HEK293 (cell line): ENCODE data around the gene BCL7A.

Experiments
- BCL11A ChIP-seq: fragments of 450-650 bp; formaldehyde crosslinking; IDR thresholded peaks from 2 replicates; pipeline ENCODE4 v1.5.1; 2016; ENCODE audit warnings: low read depth, missing biosample characterization, missing genetic modification characterization
- EGR2 ChIP-seq: fragments of 450-650 bp; formaldehyde crosslinking; IDR thresholded peaks from 2 replicates; pipeline ENCODE4 v1.5.1; 2016; ENCODE audit warnings: low read depth, missing biosample characterization, missing genetic modification characterization
- GLI2 ChIP-seq: fragments of 450-650 bp; formaldehyde crosslinking; IDR thresholded peaks from 2 replicates; pipeline ENCODE4; 2017; ENCODE audit warnings: missing biosample characterization, missing genetic modification characterization, low read depth, borderline replicate concordance
- HOXC10 ChIP-seq: sonication (generic); formaldehyde crosslinking; IDR thresholded peaks from 2 replicates; pipeline ENCODE4 v1.8.1; 2023; ENCODE audit warnings: mild to moderate bottlenecking, missing genetic modification reagents
- KLF10 ChIP-seq: fragments of 450-650 bp; IDR thresholded peaks from 2 replicates; pipeline ENCODE4 v1.5.1; 2018; ENCODE audit warnings: missing biosample characterization, mild to moderate bottlenecking, missing genetic modification characterization
- SCRT2 ChIP-seq: fragments of 450-650 bp; formaldehyde crosslinking; IDR thresholded peaks from 2 replicates; pipeline ENCODE4 v1.5.1; 2016; ENCODE audit warnings: missing biosample characterization, missing genetic modification characterization
- SP3 ChIP-seq: fragments of 450-650 bp; formaldehyde crosslinking; IDR thresholded peaks from 2 replicates; pipeline ENCODE4 v1.5.1; 2016; ENCODE audit warnings: missing biosample characterization, missing genetic modification characterization
- TRIM28 ChIP-seq: IDR thresholded peaks from 2 replicates; pipeline ENCODE4 v1.6.1; 2011; ENCODE audit warnings: low read length, control low read depth, borderline replicate concordance
- YY2 ChIP-seq: fragments of 450-650 bp; formaldehyde crosslinking; IDR thresholded peaks from 2 replicates; pipeline ENCODE4 v1.5.1; 2016; ENCODE audit warnings: missing biosample characterization, missing genetic modification characterization
- ZBTB17 ChIP-seq: fragments of 450-650 bp; formaldehyde crosslinking; IDR thresholded peaks from 2 replicates; pipeline ENCODE4 v1.5.1; 2016; ENCODE audit warnings: missing biosample characterization, missing genetic modification characterization
- ZNF10 ChIP-seq: fragments of 450-650 bp; formaldehyde crosslinking; IDR thresholded peaks from 2 replicates; pipeline ENCODE4 v1.5.1; 2017; ENCODE audit warnings: missing biosample characterization, missing genetic modification characterization
- ZNF112 ChIP-seq: fragments of 450-650 bp; formaldehyde crosslinking; IDR thresholded peaks from 2 replicates; pipeline ENCODE4 v1.5.0; 2017; ENCODE audit warnings: missing biosample characterization, missing genetic modification characterization
- ZNF169 ChIP-seq: fragments of 450-650 bp; formaldehyde crosslinking; IDR thresholded peaks from 2 replicates; pipeline ENCODE4 v1.5.1; 2016; ENCODE audit warnings: missing biosample characterization, missing genetic modification characterization
- ZNF184 ChIP-seq: fragments of 450-650 bp; IDR thresholded peaks from 2 replicates; pipeline ENCODE4 v1.5.1; 2018; ENCODE audit warnings: missing biosample characterization, mild to moderate bottlenecking, missing genetic modification characterization
- ZNF19 ChIP-seq: fragments of 450-650 bp; formaldehyde crosslinking; IDR thresholded peaks from 2 replicates; pipeline ENCODE4; 2016; ENCODE audit warnings: missing biosample characterization, missing genetic modification characterization, low read depth
- ZNF2 ChIP-seq: fragments of 450-650 bp; formaldehyde crosslinking; IDR thresholded peaks from 2 replicates; pipeline ENCODE4 v1.5.1; 2016; ENCODE audit warnings: missing biosample characterization, missing genetic modification characterization
- ZNF24 ChIP-seq: fragments of 450-650 bp; formaldehyde crosslinking; IDR thresholded peaks from 2 replicates; pipeline ENCODE4 v1.5.1; 2016; ENCODE audit warnings: missing biosample characterization, missing genetic modification characterization
- ZNF292 ChIP-seq: fragments of 450-650 bp; formaldehyde crosslinking; IDR thresholded peaks from 2 replicates; pipeline ENCODE4 v1.5.1; 2016; ENCODE audit warnings: low read depth, missing biosample characterization, missing genetic modification characterization, borderline replicate concordance
- ZNF311 ChIP-seq: fragments of 450-650 bp; formaldehyde crosslinking; IDR thresholded peaks from 2 replicates; pipeline ENCODE4 v1.5.1; 2017; ENCODE audit warnings: missing biosample characterization, missing genetic modification characterization, borderline replicate concordance
- ZNF341 ChIP-seq: fragments of 450-650 bp; formaldehyde crosslinking; IDR thresholded peaks from 2 replicates; pipeline ENCODE4; 2016; ENCODE audit warnings: low read depth, missing biosample characterization, missing genetic modification characterization
- ZNF366 ChIP-seq: fragments of 450-650 bp; formaldehyde crosslinking; conservative IDR thresholded peaks from 2 replicates; pipeline ENCODE4 v1.5.1; 2016; ENCODE audit warnings: missing biosample characterization, missing genetic modification characterization
- ZNF48 ChIP-seq: fragments of 450-650 bp; formaldehyde crosslinking; IDR thresholded peaks from 2 replicates; pipeline ENCODE4 v1.5.1; 2016; ENCODE audit warnings: missing biosample characterization, missing genetic modification characterization
- ZNF510 ChIP-seq: fragments of 450-650 bp; formaldehyde crosslinking; IDR thresholded peaks from 2 replicates; pipeline ENCODE4 v1.5.1; 2018; ENCODE audit warnings: mild to moderate bottlenecking, missing genetic modification characterization, missing biosample characterization; ENCODE audit not compliant: insufficient replicate concordance
- ZNF529 ChIP-seq: fragments of 450-650 bp; formaldehyde crosslinking; IDR thresholded peaks from 2 replicates; pipeline ENCODE4 v1.5.1; 2017; ENCODE audit warnings: missing genetic modification characterization, missing biosample characterization; ENCODE audit not compliant: insufficient replicate concordance
- ZNF558 ChIP-seq: fragments of 450-650 bp; formaldehyde crosslinking; IDR thresholded peaks from 2 replicates; pipeline ENCODE4 v1.5.1; 2016; ENCODE audit warnings: missing biosample characterization, missing genetic modification characterization
- ZNF660 ChIP-seq: fragments of 450-650 bp; IDR thresholded peaks from 2 replicates; pipeline ENCODE4 v1.5.1; 2018; ENCODE audit warnings: missing biosample characterization, mild to moderate bottlenecking, missing genetic modification characterization
- ZNF677 ChIP-seq: fragments of 450-650 bp; IDR thresholded peaks from 2 replicates; pipeline ENCODE4 v1.5.0; 2018; ENCODE audit warnings: missing biosample characterization, mild to moderate bottlenecking, missing genetic modification characterization, moderate library complexity
- ZNF701 ChIP-seq: fragments of 450-650 bp; formaldehyde crosslinking; IDR thresholded peaks from 2 replicates; pipeline ENCODE4 v1.5.1; 2016; ENCODE audit warnings: missing biosample characterization, missing genetic modification characterization
- ZNF707 ChIP-seq: fragments of 450-650 bp; formaldehyde crosslinking; IDR thresholded peaks from 2 replicates; pipeline ENCODE4 v1.5.1; 2016; ENCODE audit warnings: missing biosample characterization, missing genetic modification characterization
- ZNF830 ChIP-seq: fragments of 450-650 bp; IDR thresholded peaks from 2 replicates; pipeline ENCODE4 v1.5.0; 2018; ENCODE audit warnings: missing biosample characterization, missing genetic modification characterization, low read depth, mild to moderate bottlenecking, moderate library complexity
- TF ChIP-seq, protein P1 (sequence below): fragments of 450-650 bp; formaldehyde crosslinking; IDR thresholded peaks from 2 replicates; pipeline ENCODE4 v1.5.1; 2016; ENCODE audit warnings: missing biosample characterization, missing genetic modification characterization
- TF ChIP-seq, protein P2 (sequence below): fragments of 450-650 bp; formaldehyde crosslinking; IDR thresholded peaks from 2 replicates; pipeline ENCODE4 v1.5.1; 2016; ENCODE audit warnings: missing biosample characterization, missing genetic modification characterization
- TF ChIP-seq, protein P3 (sequence below): fragments of 450-650 bp; formaldehyde crosslinking; IDR thresholded peaks from 2 replicates; pipeline ENCODE4 v1.5.1; 2017; ENCODE audit warnings: missing biosample characterization, missing genetic modification characterization
- TF ChIP-seq, protein P4 (sequence below): fragments of 450-650 bp; IDR thresholded peaks from 2 replicates; pipeline ENCODE4 v1.5.1; 2018; ENCODE audit warnings: missing biosample characterization, missing genetic modification characterization
- TF ChIP-seq, protein P5 (sequence below): fragments of 450-650 bp; formaldehyde crosslinking; IDR thresholded peaks from 2 replicates; pipeline ENCODE4 v1.5.1; 2016; ENCODE audit warnings: missing biosample characterization, missing genetic modification characterization

BCL7A gene

DNA sequence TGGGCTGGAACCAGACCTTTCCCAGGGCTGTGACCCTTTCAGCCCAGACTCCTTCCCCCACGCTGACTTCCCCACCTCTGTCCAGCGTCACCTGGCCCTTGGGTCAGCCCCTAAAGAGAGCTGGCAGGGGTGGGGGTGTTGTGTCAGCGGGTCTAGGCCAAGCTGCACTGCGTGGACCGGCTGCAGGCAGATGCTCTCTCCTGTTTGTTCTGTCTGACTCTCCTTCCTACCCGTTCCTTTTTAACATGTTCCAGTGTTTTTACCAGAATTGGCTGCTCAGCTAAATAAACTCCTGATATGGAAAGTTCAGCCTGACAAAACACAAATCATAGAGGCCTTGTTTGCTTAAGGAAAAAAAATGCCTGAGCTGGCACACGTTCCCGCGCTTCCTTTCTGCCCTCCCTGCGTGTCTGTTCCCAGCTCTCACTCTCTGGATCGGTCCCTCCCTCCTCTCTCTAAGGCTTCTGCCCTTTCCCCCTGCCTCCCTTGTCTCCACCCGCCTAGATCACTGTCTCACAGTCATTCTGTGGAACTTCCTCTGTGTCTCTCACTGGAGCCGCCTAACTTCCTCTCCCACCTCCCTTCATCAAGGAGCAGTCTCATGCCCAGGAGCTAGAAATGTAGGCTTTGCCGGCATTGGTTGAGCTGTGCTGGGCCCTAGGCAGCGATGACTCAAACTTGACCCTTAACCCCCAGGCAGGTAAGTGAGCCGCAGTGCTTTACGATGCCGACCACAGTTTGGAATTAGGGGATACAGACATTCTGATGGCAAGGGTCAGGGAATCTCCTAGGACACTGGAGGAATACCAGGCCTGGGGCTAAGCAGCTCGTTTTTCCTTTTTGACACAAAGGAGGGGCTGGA, 41.4 kb downstream of the BCL7A start (continued):
- TF ChIP-seq, protein P1, sequence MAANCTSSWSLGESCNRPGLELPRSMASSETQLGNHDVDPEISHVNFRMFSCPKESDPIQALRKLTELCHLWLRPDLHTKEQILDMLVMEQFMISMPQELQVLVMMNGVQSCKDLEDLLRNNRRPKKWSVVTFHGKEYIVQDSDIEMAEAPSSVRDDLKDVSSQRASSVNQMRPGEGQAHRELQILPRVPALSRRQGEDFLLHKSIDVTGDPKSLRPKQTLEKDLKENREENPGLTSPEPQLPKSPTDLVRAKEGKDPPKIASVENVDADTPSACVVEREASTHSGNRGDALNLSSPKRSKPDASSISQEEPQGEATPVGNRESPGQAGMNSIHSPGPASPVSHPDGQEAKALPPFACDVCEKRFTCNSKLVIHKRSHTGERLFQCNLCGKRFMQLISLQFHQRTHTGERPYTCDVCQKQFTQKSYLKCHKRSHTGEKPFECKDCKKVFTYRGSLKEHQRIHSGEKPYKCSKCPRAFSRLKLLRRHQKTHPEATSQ (tag by site-specific recombination), result no peak
- TF ChIP-seq ZNF660 (no peak), KLF10 (tag by site-specific recombination) (no peak), ZNF510 (no peak), TRIM28 (no peak; the same call in 1 of the 2 replicates), EGR2 (no peak), ZNF19 (no peak), ZNF48 (tag by site-specific recombination) (no peak), ZNF112 (tag by site-specific recombination) (no peak), ZNF701 (tag by site-specific recombination) (no peak), ZNF830 (tag by site-specific recombination) (no peak), ZNF10 (no peak), ZNF292 (tag by site-specific recombination) (no peak), ZNF707 (tag by site-specific recombination) (no peak), ZNF341 (peak; percentile 84), BCL11A (tag by site-specific recombination) (0 out of 2 replicates have a peak, but pooled peaks have one; percentile 32), GLI2 (no peak), ZNF366 (tag by site-specific recombination) (peak; percentile 74), ZBTB17 (tag by site-specific recombination) (peak; percentile 91), SCRT2 (no peak), SP3 (tag by site-specific recombination) (peak; percentile 31; the same call in 1 of the 2 replicates), HOXC10 (no peak), ZNF529 (tag by site-specific recombination) (no peak), ZNF558 (no peak), ZNF169 (no peak), ZNF677 (tag by site-specific recombination) (no peak), YY2 (0 out of 2 replicates have a peak, but pooled peaks have one; percentile 11), ZNF311 (no peak), ZNF24 (no peak), ZNF2 (tag by site-specific recombination) (no peak), ZNF184 (tag by site-specific recombination) (no peak)
- TF ChIP-seq, protein P2, sequence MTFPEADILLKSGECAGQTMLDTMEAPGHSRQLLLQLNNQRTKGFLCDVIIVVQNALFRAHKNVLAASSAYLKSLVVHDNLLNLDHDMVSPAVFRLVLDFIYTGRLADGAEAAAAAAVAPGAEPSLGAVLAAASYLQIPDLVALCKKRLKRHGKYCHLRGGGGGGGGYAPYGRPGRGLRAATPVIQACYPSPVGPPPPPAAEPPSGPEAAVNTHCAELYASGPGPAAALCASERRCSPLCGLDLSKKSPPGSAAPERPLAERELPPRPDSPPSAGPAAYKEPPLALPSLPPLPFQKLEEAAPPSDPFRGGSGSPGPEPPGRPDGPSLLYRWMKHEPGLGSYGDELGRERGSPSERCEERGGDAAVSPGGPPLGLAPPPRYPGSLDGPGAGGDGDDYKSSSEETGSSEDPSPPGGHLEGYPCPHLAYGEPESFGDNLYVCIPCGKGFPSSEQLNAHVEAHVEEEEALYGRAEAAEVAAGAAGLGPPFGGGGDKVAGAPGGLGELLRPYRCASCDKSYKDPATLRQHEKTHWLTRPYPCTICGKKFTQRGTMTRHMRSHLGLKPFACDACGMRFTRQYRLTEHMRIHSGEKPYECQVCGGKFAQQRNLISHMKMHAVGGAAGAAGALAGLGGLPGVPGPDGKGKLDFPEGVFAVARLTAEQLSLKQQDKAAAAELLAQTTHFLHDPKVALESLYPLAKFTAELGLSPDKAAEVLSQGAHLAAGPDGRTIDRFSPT, result no peak
- TF ChIP-seq, protein P3, sequence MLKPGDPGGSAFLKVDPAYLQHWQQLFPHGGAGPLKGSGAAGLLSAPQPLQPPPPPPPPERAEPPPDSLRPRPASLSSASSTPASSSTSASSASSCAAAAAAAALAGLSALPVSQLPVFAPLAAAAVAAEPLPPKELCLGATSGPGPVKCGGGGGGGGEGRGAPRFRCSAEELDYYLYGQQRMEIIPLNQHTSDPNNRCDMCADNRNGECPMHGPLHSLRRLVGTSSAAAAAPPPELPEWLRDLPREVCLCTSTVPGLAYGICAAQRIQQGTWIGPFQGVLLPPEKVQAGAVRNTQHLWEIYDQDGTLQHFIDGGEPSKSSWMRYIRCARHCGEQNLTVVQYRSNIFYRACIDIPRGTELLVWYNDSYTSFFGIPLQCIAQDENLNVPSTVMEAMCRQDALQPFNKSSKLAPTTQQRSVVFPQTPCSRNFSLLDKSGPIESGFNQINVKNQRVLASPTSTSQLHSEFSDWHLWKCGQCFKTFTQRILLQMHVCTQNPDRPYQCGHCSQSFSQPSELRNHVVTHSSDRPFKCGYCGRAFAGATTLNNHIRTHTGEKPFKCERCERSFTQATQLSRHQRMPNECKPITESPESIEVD, result peak; percentile 54; the same call in 1 of the 2 replicates
- TF ChIP-seq, protein P4, sequence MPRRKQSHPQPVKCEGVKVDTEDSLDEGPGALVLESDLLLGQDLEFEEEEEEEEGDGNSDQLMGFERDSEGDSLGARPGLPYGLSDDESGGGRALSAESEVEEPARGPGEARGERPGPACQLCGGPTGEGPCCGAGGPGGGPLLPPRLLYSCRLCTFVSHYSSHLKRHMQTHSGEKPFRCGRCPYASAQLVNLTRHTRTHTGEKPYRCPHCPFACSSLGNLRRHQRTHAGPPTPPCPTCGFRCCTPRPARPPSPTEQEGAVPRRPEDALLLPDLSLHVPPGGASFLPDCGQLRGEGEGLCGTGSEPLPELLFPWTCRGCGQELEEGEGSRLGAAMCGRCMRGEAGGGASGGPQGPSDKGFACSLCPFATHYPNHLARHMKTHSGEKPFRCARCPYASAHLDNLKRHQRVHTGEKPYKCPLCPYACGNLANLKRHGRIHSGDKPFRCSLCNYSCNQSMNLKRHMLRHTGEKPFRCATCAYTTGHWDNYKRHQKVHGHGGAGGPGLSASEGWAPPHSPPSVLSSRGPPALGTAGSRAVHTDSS (tag by site-specific recombination), result no peak
- TF ChIP-seq, protein P5, sequence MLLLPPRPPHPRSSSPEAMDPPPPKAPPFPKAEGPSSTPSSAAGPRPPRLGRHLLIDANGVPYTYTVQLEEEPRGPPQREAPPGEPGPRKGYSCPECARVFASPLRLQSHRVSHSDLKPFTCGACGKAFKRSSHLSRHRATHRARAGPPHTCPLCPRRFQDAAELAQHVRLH, result no peak
